HepG2 (cell line): ENCODE measurements around the gene ARGLU1. TPM values are rescaled to one million over a fixed set of nuclear protein-coding genes. Genes with fewer than 3 reads are reported as not detected.

ENCODE experiments used
- GABPB1 ChIP-seq: IDR thresholded peaks from 2 replicates; pipeline ENCODE4 v1.6.1; 2016; ENCODE audit warnings: mild to moderate bottlenecking, missing genetic modification reagents, moderate library complexity, missing compliant biosample characterization
- GTF2F1 ChIP-seq: fragments of 150-350 bp; IDR thresholded peaks from 2 replicates; pipeline ENCODE4 v1.6.1; 2014; ENCODE audit warnings: low read length
- PHF5A ChIP-seq: IDR thresholded peaks from one replicate; pipeline ENCODE4 v1.6.1; 2018; ENCODE audit warnings: low read depth, missing genetic modification reagents; ENCODE audit not compliant: unreplicated experiment
- RBFOX2 ChIP-seq: fragments of 200-400 bp; formaldehyde crosslinking; IDR thresholded peaks from 2 replicates; pipeline ENCODE4 v1.6.1; 2017; ENCODE audit warnings: low read depth, mild to moderate bottlenecking, low read length
- TMF1 ChIP-seq: sonication (generic); formaldehyde crosslinking; IDR thresholded peaks from 2 replicates; pipeline ENCODE4 v1.8.1; 2022; ENCODE audit warnings: low read depth, missing genetic modification reagents
- TOE1 ChIP-seq: sonication (generic); formaldehyde crosslinking; IDR thresholded peaks from 2 replicates; pipeline ENCODE4 v1.4.0; 2020; ENCODE audit warnings: mild to moderate bottlenecking, missing genetic modification reagents
- ZC3H4 ChIP-seq: sonication (generic); formaldehyde crosslinking; IDR thresholded peaks from 2 replicates; pipeline ENCODE4 v1.4.0; 2020; ENCODE audit warnings: missing genetic modification reagents, borderline replicate concordance
- ZNF263 ChIP-seq: sonication (generic); formaldehyde crosslinking; IDR thresholded peaks from 2 replicates; pipeline ENCODE4 v1.4.0; 2020; ENCODE audit warnings: missing genetic modification reagents
- ZNF446 ChIP-seq: sonication (generic); formaldehyde crosslinking; IDR thresholded peaks from 2 replicates; pipeline ENCODE4 v1.5.0; 2020; ENCODE audit warnings: mild to moderate bottlenecking, missing genetic modification reagents
- ZNF644 ChIP-seq: IDR thresholded peaks from 2 replicates; pipeline ENCODE4 v1.6.1; 2016; ENCODE audit warnings: low read depth
- ZNF703 ChIP-seq: sonication (generic); formaldehyde crosslinking; IDR thresholded peaks from 2 replicates; pipeline ENCODE4 v1.5.1; 2020; ENCODE audit warnings: missing genetic modification reagents, mild to moderate bottlenecking, moderate library complexity, borderline replicate concordance
- polyA plus RNA-seq, 8 experiments: library from polyadenylated mRNA; depleted of rRNA in 3 of 8; stranded (reverse) in 7 of 8; unstranded in 1 of 8; fragments of >200 nt; fragmentation: Illumina TruSeq in 4 of 8; extraction: Trizol in 4 of 8; gene quantifications; 2 replicates each; pipeline versions ENCODE4 v1.2.1 to v1.2.3, GENCODE V29; 2011 to 2016; ENCODE audit warnings: low read depth in 4 of 8, missing spikeins in 1 of 8, mixed read lengths in 1 of 8; ENCODE audit not compliant: insufficient read depth in 1 of 8
- total RNA-seq, 5 experiments: library from RNA; depleted of rRNA; stranded (reverse); fragments of >200 nt; fragmentation: Illumina TruSeq; extraction: Trizol; gene quantifications; 2 replicates each; pipeline ENCODE4 v1.2.3, GENCODE V29; 2016; ENCODE audit warnings: low read depth in 1 of 5
- TF ChIP-seq, protein P1 (sequence below): sonication (generic); formaldehyde crosslinking; IDR thresholded peaks from 2 replicates; pipeline ENCODE4 v1.4.0; 2020; ENCODE audit warnings: missing genetic modification reagents, mild to moderate bottlenecking, borderline replicate concordance
- TF ChIP-seq, protein P2 (sequence below): sonication (generic); formaldehyde crosslinking; IDR thresholded peaks from 2 replicates; pipeline ENCODE4 v1.8.1; 2022; ENCODE audit warnings: low read depth, mild to moderate bottlenecking, missing genetic modification reagents
- TF ChIP-seq, protein P3 (sequence below), 2 experiments: fragments of 450-650 bp in 1 of 2; sonication (generic) in 1 of 2; formaldehyde crosslinking in 1 of 2; IDR thresholded peaks; 2 replicates each; pipeline versions ENCODE4 v1.6.1 to v1.8.0; 2016 to 2022; ENCODE audit warnings: antibody characterized with exemption in 1 of 2, mild to moderate bottlenecking in 1 of 2, missing genetic modification reagents in 1 of 2
- TF ChIP-seq, protein P4 (sequence below): sonication (generic); IDR thresholded peaks from 2 replicates; pipeline ENCODE4 v1.6.1; 2016; ENCODE audit warnings: low read depth, borderline replicate concordance

Gene ARGLU1
- total and polyA plus RNA-seq, 2 of the 13 experiments (the other 11 are each of a cell fraction or from before 2014, with no cell fraction given), result 47.1 to 70.6 TPM

DNA sequence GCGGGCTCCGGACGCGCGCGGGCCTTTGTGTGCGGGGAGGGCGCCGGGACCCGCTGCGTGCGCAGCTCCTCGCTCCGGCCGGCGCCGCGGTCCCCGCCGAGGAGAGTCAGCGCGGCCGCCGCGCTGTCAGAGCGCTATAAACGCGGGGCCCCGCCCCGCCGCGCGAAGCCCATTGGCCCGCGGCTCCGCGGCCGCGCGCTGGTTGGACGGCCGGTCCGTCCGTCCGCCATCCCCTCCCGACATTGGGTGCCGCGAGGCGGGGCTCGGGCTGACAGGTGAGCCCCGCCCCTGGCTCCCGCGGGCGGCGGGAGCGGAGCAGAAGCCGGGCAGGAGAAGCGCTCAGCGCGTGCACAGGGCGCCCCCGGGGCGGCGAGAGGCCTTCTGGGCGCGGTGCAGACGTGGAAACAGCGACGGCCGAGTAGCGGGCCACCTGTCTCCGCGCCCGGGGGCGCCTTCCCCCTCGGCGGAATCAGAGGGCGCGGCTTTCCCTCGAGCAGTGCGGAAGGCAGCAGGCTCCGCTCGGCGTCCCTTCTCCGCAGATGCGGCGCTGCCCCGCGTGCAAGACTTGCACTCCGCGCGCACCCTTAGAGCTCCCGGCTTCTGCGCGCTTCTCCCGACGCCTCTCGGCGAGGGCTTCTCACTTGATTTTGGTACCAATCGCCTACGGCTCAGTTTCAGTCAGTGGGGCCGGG is 32.2 kb downstream of the ARGLU1 start, which contains the start of gene EFNB2 (continued):
- TF ChIP-seq, protein P1, sequence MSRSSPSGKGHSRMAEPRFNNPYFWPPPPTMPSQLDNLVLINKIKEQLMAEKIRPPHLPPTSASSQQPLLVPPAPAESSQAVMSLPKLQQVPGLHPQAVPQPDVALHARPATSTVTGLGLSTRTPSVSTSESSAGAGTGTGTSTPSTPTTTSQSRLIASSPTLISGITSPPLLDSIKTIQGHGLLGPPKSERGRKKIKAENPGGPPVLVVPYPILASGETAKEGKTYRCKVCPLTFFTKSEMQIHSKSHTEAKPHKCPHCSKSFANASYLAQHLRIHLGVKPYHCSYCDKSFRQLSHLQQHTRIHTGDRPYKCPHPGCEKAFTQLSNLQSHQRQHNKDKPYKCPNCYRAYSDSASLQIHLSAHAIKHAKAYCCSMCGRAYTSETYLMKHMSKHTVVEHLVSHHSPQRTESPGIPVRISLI (CRISPR knock-in tag), result no peak
- TF ChIP-seq ZC3H4 (CRISPR knock-in tag) (no peak), GTF2F1 (no peak), GABPB1 (0 out of 2 replicates have a peak, but pooled peaks have one; percentile 39), TOE1 (no peak), PHF5A (CRISPR knock-in tag) (no peak), RBFOX2 (peak; percentile 61; the same call in 1 of the 2 replicates), TMF1 (no peak; the same call in 1 of the 2 replicates), ZNF644 (CRISPR knock-in tag) (no peak), ZNF703 (no peak), ZNF446 (CRISPR knock-in tag) (no peak), ZNF263 (CRISPR knock-in tag) (no peak)
- TF ChIP-seq, protein P2, sequence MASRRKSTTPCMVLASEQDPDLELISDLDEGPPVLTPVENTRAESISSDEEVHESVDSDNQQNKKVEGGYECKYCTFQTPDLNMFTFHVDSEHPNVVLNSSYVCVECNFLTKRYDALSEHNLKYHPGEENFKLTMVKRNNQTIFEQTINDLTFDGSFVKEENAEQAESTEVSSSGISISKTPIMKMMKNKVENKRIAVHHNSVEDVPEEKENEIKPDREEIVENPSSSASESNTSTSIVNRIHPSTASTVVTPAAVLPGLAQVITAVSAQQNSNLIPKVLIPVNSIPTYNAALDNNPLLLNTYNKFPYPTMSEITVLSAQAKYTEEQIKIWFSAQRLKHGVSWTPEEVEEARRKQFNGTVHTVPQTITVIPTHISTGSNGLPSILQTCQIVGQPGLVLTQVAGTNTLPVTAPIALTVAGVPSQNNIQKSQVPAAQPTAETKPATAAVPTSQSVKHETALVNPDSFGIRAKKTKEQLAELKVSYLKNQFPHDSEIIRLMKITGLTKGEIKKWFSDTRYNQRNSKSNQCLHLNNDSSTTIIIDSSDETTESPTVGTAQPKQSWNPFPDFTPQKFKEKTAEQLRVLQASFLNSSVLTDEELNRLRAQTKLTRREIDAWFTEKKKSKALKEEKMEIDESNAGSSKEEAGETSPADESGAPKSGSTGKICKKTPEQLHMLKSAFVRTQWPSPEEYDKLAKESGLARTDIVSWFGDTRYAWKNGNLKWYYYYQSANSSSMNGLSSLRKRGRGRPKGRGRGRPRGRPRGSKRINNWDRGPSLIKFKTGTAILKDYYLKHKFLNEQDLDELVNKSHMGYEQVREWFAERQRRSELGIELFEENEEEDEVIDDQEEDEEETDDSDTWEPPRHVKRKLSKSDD (CRISPR knock-in tag), result no peak
- TF ChIP-seq, protein P3, sequence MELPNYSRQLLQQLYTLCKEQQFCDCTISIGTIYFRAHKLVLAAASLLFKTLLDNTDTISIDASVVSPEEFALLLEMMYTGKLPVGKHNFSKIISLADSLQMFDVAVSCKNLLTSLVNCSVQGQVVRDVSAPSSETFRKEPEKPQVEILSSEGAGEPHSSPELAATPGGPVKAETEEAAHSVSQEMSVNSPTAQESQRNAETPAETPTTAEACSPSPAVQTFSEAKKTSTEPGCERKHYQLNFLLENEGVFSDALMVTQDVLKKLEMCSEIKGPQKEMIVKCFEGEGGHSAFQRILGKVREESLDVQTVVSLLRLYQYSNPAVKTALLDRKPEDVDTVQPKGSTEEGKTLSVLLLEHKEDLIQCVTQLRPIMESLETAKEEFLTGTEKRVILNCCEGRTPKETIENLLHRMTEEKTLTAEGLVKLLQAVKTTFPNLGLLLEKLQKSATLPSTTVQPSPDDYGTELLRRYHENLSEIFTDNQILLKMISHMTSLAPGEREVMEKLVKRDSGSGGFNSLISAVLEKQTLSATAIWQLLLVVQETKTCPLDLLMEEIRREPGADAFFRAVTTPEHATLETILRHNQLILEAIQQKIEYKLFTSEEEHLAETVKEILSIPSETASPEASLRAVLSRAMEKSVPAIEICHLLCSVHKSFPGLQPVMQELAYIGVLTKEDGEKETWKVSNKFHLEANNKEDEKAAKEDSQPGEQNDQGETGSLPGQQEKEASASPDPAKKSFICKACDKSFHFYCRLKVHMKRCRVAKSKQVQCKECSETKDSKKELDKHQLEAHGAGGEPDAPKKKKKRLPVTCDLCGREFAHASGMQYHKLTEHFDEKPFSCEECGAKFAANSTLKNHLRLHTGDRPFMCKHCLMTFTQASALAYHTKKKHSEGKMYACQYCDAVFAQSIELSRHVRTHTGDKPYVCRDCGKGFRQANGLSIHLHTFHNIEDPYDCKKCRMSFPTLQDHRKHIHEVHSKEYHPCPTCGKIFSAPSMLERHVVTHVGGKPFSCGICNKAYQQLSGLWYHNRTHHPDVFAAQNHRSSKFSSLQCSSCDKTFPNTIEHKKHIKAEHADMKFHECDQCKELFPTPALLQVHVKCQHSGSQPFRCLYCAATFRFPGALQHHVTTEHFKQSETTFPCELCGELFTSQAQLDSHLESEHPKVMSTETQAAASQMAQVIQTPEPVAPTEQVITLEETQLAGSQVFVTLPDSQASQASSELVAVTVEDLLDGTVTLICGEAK (IDR thresholded peaks at IDR 0.05), result no peak
- TF ChIP-seq, protein P3 (CRISPR knock-in tag; IDR thresholded peaks at IDR 0.05), result no peak; the same call in 1 of the 2 replicates
- TF ChIP-seq, protein P4, sequence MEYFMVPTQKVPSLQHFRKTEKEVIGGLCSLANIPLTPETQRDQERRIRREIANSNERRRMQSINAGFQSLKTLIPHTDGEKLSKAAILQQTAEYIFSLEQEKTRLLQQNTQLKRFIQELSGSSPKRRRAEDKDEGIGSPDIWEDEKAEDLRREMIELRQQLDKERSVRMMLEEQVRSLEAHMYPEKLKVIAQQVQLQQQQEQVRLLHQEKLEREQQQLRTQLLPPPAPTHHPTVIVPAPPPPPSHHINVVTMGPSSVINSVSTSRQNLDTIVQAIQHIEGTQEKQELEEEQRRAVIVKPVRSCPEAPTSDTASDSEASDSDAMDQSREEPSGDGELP, result no peak
